Activated B cell treated with CpG ODN at 0.5 μM for 24 hours (primary cell): Measurements from ENCODE around the gene DNM1. TPM values are rescaled to one million over a fixed set of nuclear protein-coding genes. Genes with fewer than 3 reads are reported as not detected.

ENCODE experiments used
- ATAC-seq: fragments of 200-7000 bp; cut with Tn5 transposase; one replicate; pipeline ENCODE4 v1.10.0; 2021; ENCODE audit warnings: low read depth, mild to moderate bottlenecking, moderate library complexity
- CTCF ChIA-PET: fragments of 350-600 bp; sonication (Branson Sonifier 250); formaldehyde crosslinking; loops from one replicate; lab custom pipeline; 2021; ENCODE audit warnings: antibody characterized with exemption; lab: Charles Lee
- POLR2A ChIA-PET: fragments of 350-600 bp; sonication (Branson Sonifier 250); formaldehyde crosslinking; loops from one replicate; lab custom pipeline; 2021; ENCODE audit warnings: antibody characterized with exemption; lab: Charles Lee
- DNase-seq: peaks from one replicate; pipeline ENCODE4 v3.0.0; 2022
- H3K27ac Mint-ChIP-seq: one replicate; pipeline ENCODE4 v1.8.0; 2020; ENCODE audit warnings: mixed read lengths
- H3K27me3 Mint-ChIP-seq: one replicate; pipeline ENCODE4 v1.8.0; 2021; ENCODE audit warnings: mixed read lengths
- H3K36me3 Mint-ChIP-seq: one replicate; pipeline ENCODE4 v1.8.0; 2021; ENCODE audit warnings: low read depth, mixed read lengths
- H3K4me1 Mint-ChIP-seq: one replicate; pipeline ENCODE4 v1.8.0; 2021; ENCODE audit warnings: mixed read lengths
- H3K4me3 Mint-ChIP-seq: one replicate; pipeline ENCODE4 v1.8.0; 2020; ENCODE audit warnings: mild to moderate bottlenecking, mixed read lengths
- H3K9me3 Mint-ChIP-seq: one replicate; pipeline ENCODE4 v1.8.0; 2020; ENCODE audit warnings: mixed read lengths
- CTCF ChIP-seq: fragments of 200-600 bp; IDR thresholded peaks from one replicate; pipeline ENCODE4 v1.8.0; 2022; ENCODE audit warnings: antibody characterized with exemption, mild to moderate bottlenecking
- intact Hi-C: fragments of 100-400 bp; cut with micrococcal nuclease; formaldehyde crosslinking; loops from one replicate; pipeline ENCODE4 v1.15.1; 2024
- total RNA-seq: library from RNA; stranded (reverse); gene quantifications from 2 replicates; pipeline ENCODE4 v1.2.3, GENCODE V29; 2022

Gene DNM1
- total RNA-seq, 1 donor from 2014 or later: 0.86 TPM

GRCh38 chr9:128204858-128205257 is 1.7 kb downstream of the DNM1 start:
- DNase-seq: no peak
- ChIA-PET POLR2A (no interaction called here), CTCF (no interaction called here)
- no peak for TF ChIP-seq CTCF
- Mint-ChIP-seq H3K36me3 (no peaks in the 10 kb centered on the region), H3K27me3 (peaks cover 24% of the 10 kb centered on the region), H3K27ac (no peak overlapping the region), H3K9me3 (no peaks in the 10 kb centered on the region), H3K4me3 (peak overlapping the region; percentile 38), H3K4me1 (peaks cover 7% of the 10 kb centered on the region)
- no peak for ATAC-seq
- intact Hi-C loops: no loop called here

GRCh38 chr9:128205296-128205944 is 2.2 kb downstream of the DNM1 start:
- ChIA-PET CTCF (no interaction called here), POLR2A (no interaction called here)
- H3K27ac Mint-ChIP-seq: no peak overlapping the region
- intact Hi-C loops: no loop called here
- H3K9me3 Mint-ChIP-seq: no peaks in the 10 kb centered on the region
- H3K27me3 Mint-ChIP-seq: peaks cover 24% of the 10 kb centered on the region
- H3K4me3 Mint-ChIP-seq: no peak overlapping the region
- H3K36me3 Mint-ChIP-seq: no peaks in the 10 kb centered on the region
- DNase-seq (no peak), ATAC-seq (no peak)
- TF ChIP-seq CTCF: no peak
- peaks cover 7% of the 10 kb centered on the region for H3K4me1 Mint-ChIP-seq

- no peak for ATAC-seq
- CTCF ChIA-PET: no interaction called here
- DNase-seq: no peak
- H3K9me3 Mint-ChIP-seq: no peaks in the 10 kb centered on the region
- H3K27ac Mint-ChIP-seq: no peak overlapping the region
- no peak for TF ChIP-seq CTCF
- no peak overlapping the region for H3K4me3 Mint-ChIP-seq
- no peaks in the 10 kb centered on the region for H3K36me3 Mint-ChIP-seq
- H3K4me1 Mint-ChIP-seq: peaks cover 7% of the 10 kb centered on the region
- H3K27me3 Mint-ChIP-seq: peaks cover 24% of the 10 kb centered on the region
- intact Hi-C loops: no loop called here
- POLR2A ChIA-PET: interaction anchor here (0.6 kb wide), 1 partner anchor 18 kb away, joined by 8 read pairs; no protein-coding TSS in a partner anchor
Measured at GRCh38 chr9:128206484-128206883, 3.3 kb downstream of the DNM1 start.

- H3K27me3 Mint-ChIP-seq: peaks cover 27% of the 10 kb centered on the region
- ATAC-seq (no peak), DNase-seq (no peak)
- H3K4me1 Mint-ChIP-seq: peaks cover 7% of the 10 kb centered on the region
- intact Hi-C loops: no loop called here
- no peak overlapping the region for H3K27ac Mint-ChIP-seq
- H3K9me3 Mint-ChIP-seq: no peaks in the 10 kb centered on the region
- TF ChIP-seq CTCF: no peak
- H3K4me3 Mint-ChIP-seq: no peak overlapping the region
- no peaks in the 10 kb centered on the region for H3K36me3 Mint-ChIP-seq
- POLR2A ChIA-PET: interaction anchor here (0.6 kb wide), 1 partner anchor 19 kb away, joined by 8 read pairs; no protein-coding TSS in a partner anchor
- CTCF ChIA-PET: no interaction called here
Measured at GRCh38 chr9:128206916-128207910, 4.0 kb downstream of the DNM1 start.

GRCh38 chr9:128208386-128208785 is 5.2 kb downstream of the DNM1 start:
- H3K9me3 Mint-ChIP-seq: no peaks in the 10 kb centered on the region
- H3K36me3 Mint-ChIP-seq: no peaks in the 10 kb centered on the region
- no peak for ATAC-seq
- H3K27ac Mint-ChIP-seq: no peak overlapping the region
- ChIA-PET CTCF (no interaction called here), POLR2A (interaction anchor here (0.5 kb wide), 1 partner anchor 417 kb away, joined by 3 read pairs; no protein-coding TSS in a partner anchor)
- TF ChIP-seq CTCF: no peak
- H3K4me1 Mint-ChIP-seq: peaks cover 3% of the 10 kb centered on the region
- intact Hi-C loops: no loop called here
- no peak overlapping the region for H3K4me3 Mint-ChIP-seq
- H3K27me3 Mint-ChIP-seq: peaks cover 28% of the 10 kb centered on the region
- DNase-seq: no peak
